Fibroblast of lung (primary cell): ENCODE measurements around the gene ELMOD1.

Experiments used
- CTCF ChIP-seq, 2 donors: IDR thresholded peaks in 1 of 2; conservative IDR thresholded peaks in 1 of 2; 1 replicate in 1 of 2; 2 replicates in 1 of 2; pipeline ENCODE4 v1.5.1; 2011 to 2012; ENCODE audit warnings: low read length in 2 of 2, control low read depth in 1 of 2, inconsistent platforms in 1 of 2, low read depth in 1 of 2, mild to moderate bottlenecking in 1 of 2
- EZH2 ChIP-seq: IDR thresholded peaks from 2 replicates; pipeline ENCODE4 v1.5.1; 2012; ENCODE audit warnings: low read length, control low read depth, mild to moderate bottlenecking; ENCODE audit errors: missing control alignments

DNA sequence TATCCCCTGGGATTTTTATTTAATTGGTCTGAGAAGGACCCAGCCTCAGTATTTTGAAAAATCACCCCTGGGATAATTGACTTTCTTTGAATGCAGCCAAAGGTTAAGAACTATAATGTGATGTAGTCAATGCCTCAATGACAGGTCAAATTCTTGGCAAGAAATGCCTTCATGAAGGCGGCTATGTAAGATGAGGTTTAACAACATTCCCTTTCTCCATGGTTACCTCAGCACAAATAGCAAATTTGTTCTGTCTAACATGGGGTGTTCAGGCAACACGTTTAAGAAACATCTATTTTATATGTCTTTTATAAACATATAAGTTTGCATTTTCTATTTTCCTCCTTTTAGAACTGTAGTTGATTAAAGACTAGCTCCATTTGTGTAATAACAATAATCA is 115.6 kb downstream of the ELMOD1 start:
- TF ChIP-seq CTCF (conservative IDR thresholded peaks at IDR 0.05 in 1 of 2, IDR thresholded peaks at IDR 0.05 in 1 of 2; ENCODE audit: low read depth in 1 of 2, low read length in 2 of 2) (no peak), EZH2 (no peak)
